Progenitor cell of endocrine pancreas (in vitro differentiated cells): ENCODE results near the gene FOXP1. TPM values are rescaled to one million over a fixed set of nuclear protein-coding genes. Genes with fewer than 3 reads are reported as not detected.

Source experiments
- DNase-seq: peaks from one replicate; pipeline ENCODE4 v3.0.0; 2021; ENCODE audit warnings: low spot score; ENCODE audit not compliant: unreplicated experiment
- H3K27ac Mint-ChIP-seq: 2 replicates; pipeline ENCODE4 v1.8.0; 2021; ENCODE audit warnings: mild to moderate bottlenecking, moderate library complexity, mixed read lengths
- H3K27me3 Mint-ChIP-seq: 2 replicates; pipeline ENCODE4 v1.8.0; 2021; ENCODE audit warnings: mixed read lengths
- H3K36me3 Mint-ChIP-seq: 2 replicates; pipeline ENCODE4 v1.8.0; 2022; ENCODE audit warnings: mixed read lengths; ENCODE audit not compliant: insufficient read depth
- H3K4me1 Mint-ChIP-seq: 2 replicates; pipeline ENCODE4 v1.8.0; 2021; ENCODE audit warnings: low read depth, mixed read lengths
- H3K4me3 Mint-ChIP-seq: 2 replicates; pipeline ENCODE4 v1.8.0; 2021; ENCODE audit warnings: low read depth, mild to moderate bottlenecking, moderate library complexity, mixed read lengths
- H3K9me3 Mint-ChIP-seq: 2 replicates; pipeline ENCODE4 v1.8.0; 2021; ENCODE audit warnings: low read depth, mixed read lengths
- total RNA-seq: library from RNA; stranded (reverse); gene quantifications from 2 replicates; pipeline ENCODE4 v1.2.1, GENCODE V29; 2021
- TF ChIP-seq, protein P1 (sequence below): fragments of 200-600 bp; sonication (generic); IDR thresholded peaks from one replicate; pipeline ENCODE4 v1.5.0; 2021; ENCODE audit warnings: antibody characterized with exemption, mild to moderate bottlenecking; ENCODE audit not compliant: unreplicated experiment

Gene FOXP1
- total RNA-seq, 1 donor from 2014 or later = 242 TPM

DNA sequence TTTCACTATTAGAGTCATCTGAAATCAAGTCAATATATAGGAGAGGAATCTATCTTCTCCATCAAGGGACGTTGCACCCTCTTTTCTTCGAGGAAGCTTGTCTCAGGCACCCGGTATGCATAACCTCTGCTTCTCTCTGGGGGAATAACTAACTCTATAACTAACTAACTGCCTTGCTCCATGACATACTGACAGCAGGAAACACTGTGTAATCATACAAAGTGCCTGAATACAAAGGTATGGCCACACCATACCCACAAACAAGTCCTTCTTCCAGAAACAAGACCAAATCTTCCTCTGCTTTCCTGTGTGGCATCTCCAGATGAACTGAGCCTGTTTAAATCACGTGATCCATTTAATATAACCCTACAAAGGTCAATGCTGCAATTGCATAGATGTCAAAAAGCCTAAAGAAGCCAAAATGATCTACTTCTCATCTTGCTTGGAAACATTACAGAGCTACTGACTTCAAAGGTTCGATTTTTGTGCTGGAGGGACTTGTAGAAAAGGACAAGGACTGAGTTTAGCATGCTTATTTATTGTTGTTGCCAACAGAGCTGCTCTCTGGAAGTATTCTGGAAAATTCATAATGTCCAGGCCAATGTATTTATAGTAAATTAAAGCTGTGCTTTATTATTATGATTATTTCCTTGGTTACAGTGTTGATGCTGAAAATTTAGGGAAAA, 380.5 kb downstream of the FOXP1 start:
- TF ChIP-seq, protein P1, sequence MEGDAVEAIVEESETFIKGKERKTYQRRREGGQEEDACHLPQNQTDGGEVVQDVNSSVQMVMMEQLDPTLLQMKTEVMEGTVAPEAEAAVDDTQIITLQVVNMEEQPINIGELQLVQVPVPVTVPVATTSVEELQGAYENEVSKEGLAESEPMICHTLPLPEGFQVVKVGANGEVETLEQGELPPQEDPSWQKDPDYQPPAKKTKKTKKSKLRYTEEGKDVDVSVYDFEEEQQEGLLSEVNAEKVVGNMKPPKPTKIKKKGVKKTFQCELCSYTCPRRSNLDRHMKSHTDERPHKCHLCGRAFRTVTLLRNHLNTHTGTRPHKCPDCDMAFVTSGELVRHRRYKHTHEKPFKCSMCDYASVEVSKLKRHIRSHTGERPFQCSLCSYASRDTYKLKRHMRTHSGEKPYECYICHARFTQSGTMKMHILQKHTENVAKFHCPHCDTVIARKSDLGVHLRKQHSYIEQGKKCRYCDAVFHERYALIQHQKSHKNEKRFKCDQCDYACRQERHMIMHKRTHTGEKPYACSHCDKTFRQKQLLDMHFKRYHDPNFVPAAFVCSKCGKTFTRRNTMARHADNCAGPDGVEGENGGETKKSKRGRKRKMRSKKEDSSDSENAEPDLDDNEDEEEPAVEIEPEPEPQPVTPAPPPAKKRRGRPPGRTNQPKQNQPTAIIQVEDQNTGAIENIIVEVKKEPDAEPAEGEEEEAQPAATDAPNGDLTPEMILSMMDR = no peak
- Mint-ChIP-seq H3K27me3 (no peaks in the 10 kb centered on the region), H3K9me3 (no peaks in the 10 kb centered on the region), H3K36me3 (peaks cover 2% of the 10 kb centered on the region), H3K4me1 (peaks cover 64% of the 10 kb centered on the region), H3K4me3 (no peak overlapping the region), H3K27ac (peak overlapping the region; percentile 73)
- DNase-seq = no peak

DNA sequence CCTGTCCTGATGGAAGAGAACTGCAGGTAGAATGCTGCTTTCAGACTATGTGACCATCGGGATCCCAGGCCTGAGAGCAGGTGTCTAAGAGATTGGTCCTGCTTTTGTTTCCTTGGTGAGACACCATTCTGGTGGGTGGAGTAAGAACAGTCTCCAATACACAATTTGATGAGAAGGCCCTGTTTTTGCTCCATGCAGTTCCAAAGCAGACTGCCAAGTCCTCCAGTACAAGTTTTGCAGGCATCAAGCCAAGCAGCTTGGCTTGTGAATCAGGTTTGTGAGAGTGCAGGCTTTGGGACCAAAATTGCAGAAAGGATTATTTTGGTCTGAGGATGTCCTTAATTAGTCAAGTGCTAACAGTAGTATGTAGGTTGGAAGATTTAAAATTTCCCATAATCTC, 381.6 kb downstream of the FOXP1 start:
- no peak for DNase-seq
- Mint-ChIP-seq H3K9me3 (no peaks in the 10 kb centered on the region), H3K36me3 (peaks cover 10% of the 10 kb centered on the region), H3K4me3 (no peak overlapping the region), H3K4me1 (peaks cover 59% of the 10 kb centered on the region), H3K27ac (peak overlapping the region; percentile 57), H3K27me3 (no peaks in the 10 kb centered on the region)
- TF ChIP-seq, protein P1 = no peak

DNA sequence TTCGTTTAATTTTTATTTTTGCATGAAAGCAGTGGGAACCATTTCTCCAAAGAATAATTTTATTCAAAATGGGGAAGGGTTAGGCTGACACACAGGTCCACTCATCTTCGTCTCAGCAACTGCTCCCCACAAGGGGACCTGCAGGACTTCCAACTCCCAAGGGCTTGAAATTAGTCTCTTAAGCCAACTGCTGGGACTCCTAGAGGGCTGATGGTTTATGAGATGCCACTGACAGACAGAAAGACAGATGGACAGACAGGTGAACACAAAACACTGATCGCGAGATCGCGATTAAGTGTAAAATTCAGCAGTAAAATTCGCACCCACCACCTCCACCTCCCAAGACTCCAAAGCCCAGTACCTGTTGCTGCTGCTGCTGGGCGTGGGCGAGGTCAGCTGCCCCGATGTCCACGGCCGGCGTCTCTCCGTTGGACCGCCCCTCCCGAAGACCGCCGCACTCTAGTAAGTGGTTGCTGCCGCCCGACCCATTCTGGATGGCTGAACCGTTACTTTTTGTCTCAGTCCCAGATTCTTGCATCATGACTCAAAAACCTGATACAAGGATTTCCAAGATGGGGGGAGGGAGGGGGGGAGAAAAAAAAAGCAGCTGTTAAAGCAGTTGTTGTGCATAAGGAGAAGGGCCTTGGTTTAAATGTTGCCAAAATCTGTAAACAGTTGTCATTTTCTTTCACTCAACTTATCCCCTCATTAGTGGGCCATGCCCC, 385.5 kb downstream of the FOXP1 start:
- no peaks in the 10 kb centered on the region for H3K27me3 Mint-ChIP-seq
- H3K4me1 Mint-ChIP-seq = peaks cover 46% of the 10 kb centered on the region
- H3K27ac Mint-ChIP-seq = peak overlapping the region; percentile 6
- no peaks in the 10 kb centered on the region for H3K9me3 Mint-ChIP-seq
- TF ChIP-seq, protein P1 = no peak
- H3K4me3 Mint-ChIP-seq = no peak overlapping the region
- DNase-seq = no peak
- peaks cover 18% of the 10 kb centered on the region for H3K36me3 Mint-ChIP-seq

DNA sequence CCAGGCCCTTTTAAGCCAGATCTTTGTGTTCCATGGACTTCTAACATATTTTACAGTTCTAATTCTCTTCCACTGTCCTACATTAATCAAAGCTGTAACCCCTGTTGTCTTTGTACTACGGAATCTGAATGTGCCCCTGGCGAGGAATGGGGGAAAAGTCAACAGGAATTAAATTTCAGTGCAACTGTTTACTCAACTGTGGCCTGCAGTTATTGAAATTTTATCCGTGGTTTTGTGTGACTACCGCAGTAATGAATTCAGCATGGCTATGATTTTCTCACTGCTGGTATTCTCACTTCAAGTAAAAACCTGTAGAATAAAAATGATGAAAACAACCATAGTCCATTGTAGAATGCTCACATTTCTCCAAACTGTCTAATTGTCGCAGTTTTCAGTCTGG, 388.0 kb downstream of the FOXP1 start:
- Mint-ChIP-seq H3K4me1 (peaks cover 46% of the 10 kb centered on the region), H3K27ac (peak overlapping the region; percentile 3), H3K4me3 (no peak overlapping the region), H3K9me3 (no peaks in the 10 kb centered on the region), H3K36me3 (peaks cover 18% of the 10 kb centered on the region), H3K27me3 (no peaks in the 10 kb centered on the region)
- DNase-seq = no peak
- TF ChIP-seq, protein P1 = no peak

DNA sequence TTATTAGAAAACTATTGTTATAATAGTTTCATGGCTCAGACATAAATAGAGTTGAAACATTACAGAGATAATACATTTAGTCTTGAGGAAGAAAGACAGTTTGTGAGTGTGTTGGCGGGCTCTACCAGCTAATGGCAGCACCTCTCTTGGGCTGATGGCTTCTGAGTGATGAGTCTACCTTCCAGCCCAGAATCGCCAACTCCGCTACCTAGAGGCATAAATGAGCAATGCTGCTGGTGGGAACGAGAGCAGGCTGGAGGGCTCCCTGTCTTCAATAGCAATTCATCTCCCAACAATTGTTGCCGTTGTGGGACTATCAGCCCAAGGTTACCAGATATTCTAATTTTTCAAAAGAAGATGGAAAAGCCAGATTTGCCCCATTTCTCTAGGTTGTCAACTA, 388.7 kb downstream of the FOXP1 start:
- Mint-ChIP-seq H3K4me1 (peaks cover 49% of the 10 kb centered on the region), H3K27ac (peak overlapping the region; percentile 43), H3K4me3 (no peak overlapping the region), H3K27me3 (no peaks in the 10 kb centered on the region), H3K36me3 (peaks cover 18% of the 10 kb centered on the region), H3K9me3 (no peaks in the 10 kb centered on the region)
- DNase-seq = no peak
- TF ChIP-seq, protein P1 = no peak
